ENCODE results near the gene TSKU.
"Not testable (repeated sequence)": the region's sequence is repeated elsewhere in the genome, so short reads cannot be mapped to it uniquely, and the experiment has no call there.

Gene TSKU

GRCh38 chr11:76824980-76825725, 42.0 kb downstream of the TSKU start:
- no peak for DNase-seq (ENCODE audit: low read depth)

DNA sequence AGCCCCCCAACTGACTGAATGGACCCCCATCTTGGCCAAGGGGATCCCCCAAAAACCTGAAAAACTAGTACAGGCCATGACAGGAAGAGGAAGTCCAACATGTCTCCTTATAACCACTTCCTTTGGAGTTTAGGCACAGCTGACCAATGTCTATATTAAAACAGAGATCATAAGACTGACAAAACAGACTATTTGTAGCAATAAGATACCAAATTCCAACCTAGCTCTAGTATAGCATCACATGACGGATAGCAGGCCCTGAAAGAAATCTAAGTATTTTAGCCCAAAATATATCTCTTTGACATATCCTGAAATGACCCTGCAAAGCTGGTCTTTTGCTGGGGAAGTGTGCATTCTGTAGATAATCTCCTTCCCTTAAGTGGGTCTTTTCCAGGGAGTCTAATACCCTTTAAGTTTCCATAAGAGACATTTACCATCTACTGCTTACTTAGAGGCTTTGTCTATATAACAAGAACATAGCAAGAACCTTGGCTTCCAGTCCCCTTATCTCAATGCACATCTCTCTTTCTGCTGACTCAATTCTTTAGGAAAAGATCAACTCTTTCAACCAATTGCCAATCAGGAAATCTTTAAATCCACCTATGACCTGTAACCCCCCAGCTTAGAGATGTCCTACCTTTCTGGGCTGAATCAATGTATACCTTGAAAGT, 42.7 kb downstream of the TSKU start:
- no peak for DNase-seq (ENCODE audit: low read depth)

- DNase-seq (ENCODE audit: low read depth): not testable (repeated sequence)
These were observed 43.4 kb downstream of the TSKU start for GRCh38 chr11:76826508-76826907.

DNA sequence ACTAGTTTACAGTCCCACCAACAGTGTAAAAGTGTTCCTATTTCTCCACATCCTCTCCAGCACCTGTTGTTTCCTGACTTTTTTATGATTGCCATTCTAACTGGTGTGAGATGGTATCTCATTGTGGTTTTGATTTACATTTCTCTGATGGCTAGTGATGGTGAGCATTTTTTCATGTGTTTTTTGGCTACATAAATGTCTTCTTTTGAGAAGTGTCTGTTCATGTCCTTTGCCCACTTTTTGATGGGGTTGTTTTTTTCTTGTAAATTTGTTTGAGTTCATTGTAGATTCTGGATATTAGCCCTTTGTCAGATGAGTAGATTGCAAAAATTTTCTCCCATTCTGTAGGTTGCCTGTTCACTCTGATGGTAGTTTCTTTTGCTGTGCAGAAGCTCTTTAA, 43.8 kb downstream of the TSKU start:
- not testable (repeated sequence) for DNase-seq (ENCODE audit: low read depth)

- DNase-seq (ENCODE audit: low read depth): no peak
These were observed 47.6 kb downstream of the TSKU start for GRCh38 chr11:76830639-76831327.

GRCh38 chr11:76831686-76832310, 48.6 kb downstream of the TSKU start:
- no peak for DNase-seq (ENCODE audit: low read depth)

DNA sequence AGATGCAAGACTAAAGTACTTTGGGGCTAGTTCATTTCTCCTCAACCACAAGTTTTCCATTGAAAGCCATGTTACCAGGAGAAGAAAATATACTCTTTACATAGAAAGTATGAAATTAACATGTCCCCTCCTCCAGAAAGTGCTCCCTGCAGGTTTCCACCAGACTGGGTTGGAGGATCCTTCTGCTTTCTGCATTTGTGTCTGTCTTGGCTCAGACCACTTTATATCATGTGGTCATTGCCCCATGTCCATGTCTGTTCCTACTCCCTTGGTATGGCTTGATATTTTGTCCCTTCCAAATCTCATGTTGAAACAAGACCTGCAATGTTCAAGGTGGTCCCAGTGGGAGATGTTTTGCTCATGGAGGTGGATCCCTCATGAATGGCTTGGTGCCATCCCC, 49.2 kb downstream of the TSKU start:
- DNase-seq (ENCODE audit: low read depth): no peak

GRCh38 chr11:76834151-76834550, 51.0 kb downstream of the TSKU start:
- DNase-seq (ENCODE audit: low read depth): no peak

DNA sequence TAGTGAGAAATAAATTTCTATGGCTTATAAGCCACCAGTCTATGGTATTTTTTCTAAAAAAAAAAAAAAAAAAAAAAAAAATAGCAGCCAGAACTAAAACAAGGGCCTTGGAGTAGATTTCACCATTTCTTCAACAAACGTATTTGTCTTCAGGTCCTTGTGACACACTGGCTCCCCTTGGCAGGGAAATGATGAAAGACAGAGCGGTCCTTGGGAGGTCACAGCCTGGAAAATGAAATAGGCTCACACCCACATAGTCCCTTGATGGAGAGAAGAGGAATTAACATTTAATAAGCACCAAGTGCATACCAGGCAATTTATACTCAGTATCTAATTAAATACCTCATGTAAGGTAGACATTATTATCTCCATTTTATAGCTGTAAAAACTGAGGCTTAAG, 51.9 kb downstream of the TSKU start:
- DNase-seq (ENCODE audit: low read depth): no peak

GRCh38 chr11:76835928-76836612, 52.9 kb downstream of the TSKU start:
- DNase-seq (ENCODE audit: low read depth): no peak

DNA sequence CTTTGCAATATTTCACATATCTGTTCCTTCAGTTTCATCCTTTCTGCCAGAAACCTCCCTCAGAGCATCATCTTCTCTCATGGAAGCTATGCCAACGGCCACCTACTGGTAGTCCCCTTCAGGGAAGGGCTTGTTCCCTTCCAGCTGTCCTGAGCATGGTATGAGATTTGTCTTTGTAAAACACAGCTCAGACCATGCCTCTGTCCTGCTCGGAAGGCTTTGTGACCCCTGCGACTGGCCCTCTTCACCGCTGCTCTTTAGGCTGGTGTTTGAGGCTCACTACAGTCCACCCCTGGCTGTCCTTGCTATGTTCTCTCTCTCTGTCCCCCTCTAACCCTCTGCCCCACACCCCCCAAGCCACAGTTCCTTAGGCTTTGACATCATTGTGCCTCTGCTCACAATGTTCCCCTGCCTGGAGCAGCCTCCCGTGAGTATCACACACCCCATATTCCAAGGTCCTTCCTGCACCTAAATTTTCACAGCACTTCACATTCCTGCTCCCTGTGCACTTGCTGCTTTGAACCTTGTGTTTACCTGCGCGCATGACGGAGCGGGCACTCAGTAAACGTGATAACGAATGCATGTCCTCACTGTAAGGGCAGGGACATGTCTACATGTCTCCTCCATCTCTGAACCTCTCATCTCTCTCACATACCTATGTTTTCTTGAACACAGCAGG, 53.6 kb downstream of the TSKU start:
- no peak for DNase-seq (ENCODE audit: low read depth)

- no peak for DNase-seq (ENCODE audit: low read depth)
These were observed 54.8 kb downstream of the TSKU start for GRCh38 chr11:76837696-76838677.

DNA sequence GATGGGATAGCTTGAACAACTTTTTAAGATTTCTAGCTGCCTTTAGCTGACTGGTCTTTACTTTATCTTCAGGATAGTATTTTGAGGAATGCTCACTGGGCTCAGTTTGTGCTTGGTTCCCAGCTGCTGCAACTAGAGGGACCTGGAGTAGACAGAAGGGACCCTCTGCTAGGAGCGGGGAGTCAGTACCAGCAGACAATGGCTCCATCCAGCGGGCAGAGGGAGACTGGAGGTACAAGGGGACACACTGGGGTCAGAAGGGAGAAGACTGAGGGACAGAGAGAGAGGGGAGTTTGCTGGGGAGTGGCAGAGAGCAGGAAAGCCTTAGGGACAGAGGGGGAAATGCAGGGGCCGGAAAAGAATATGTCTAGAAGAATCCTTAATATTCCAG, 55.5 kb downstream of the TSKU start:
- no peak for DNase-seq (ENCODE audit: low read depth)

- DNase-seq (ENCODE audit: low read depth): no peak
These were observed 56.2 kb downstream of the TSKU start for GRCh38 chr11:76839311-76839710.

DNA sequence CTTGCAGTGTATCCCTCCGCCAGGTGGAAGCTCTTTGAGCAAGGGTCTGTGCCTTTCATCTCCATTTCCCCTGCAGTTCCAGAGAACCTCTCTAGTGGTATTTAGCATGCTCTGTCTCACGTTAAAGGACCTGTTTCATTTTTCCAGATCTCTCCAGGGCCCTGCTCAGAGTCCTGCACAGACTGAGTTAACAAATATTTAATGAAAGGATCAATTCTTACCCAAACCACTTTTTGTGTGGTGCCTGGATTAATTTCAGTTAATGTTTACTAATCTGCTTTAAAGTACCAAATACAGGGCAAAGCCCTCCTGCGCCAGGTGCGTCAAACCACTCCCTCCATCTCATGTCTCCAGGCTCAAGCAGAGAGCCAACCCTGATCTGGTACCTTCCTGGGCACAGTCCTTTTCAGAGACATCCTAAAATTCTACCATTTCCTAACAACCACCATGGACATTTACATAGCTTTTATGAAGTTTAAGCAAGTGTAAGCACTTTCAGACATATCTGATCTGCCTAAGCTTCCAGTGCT, 58.8 kb downstream of the TSKU start:
- DNase-seq (ENCODE audit: low read depth): no peak

GRCh38 chr11:76843907-76844306, 60.8 kb downstream of the TSKU start:
- no peak for DNase-seq (ENCODE audit: low read depth)

GRCh38 chr11:76844511-76844910, 61.4 kb downstream of the TSKU start:
- DNase-seq (ENCODE audit: low read depth): no peak

- no peak for DNase-seq (ENCODE audit: low read depth)
These were observed 61.9 kb downstream of the TSKU start for GRCh38 chr11:76845069-76845468.

GRCh38 chr11:76846441-76846840, 63.3 kb downstream of the TSKU start:
- no peak for DNase-seq (ENCODE audit: low read depth)

Data from T follicular helper cell (primary cell).